ENCODE results near the gene VENTX.

DNA sequence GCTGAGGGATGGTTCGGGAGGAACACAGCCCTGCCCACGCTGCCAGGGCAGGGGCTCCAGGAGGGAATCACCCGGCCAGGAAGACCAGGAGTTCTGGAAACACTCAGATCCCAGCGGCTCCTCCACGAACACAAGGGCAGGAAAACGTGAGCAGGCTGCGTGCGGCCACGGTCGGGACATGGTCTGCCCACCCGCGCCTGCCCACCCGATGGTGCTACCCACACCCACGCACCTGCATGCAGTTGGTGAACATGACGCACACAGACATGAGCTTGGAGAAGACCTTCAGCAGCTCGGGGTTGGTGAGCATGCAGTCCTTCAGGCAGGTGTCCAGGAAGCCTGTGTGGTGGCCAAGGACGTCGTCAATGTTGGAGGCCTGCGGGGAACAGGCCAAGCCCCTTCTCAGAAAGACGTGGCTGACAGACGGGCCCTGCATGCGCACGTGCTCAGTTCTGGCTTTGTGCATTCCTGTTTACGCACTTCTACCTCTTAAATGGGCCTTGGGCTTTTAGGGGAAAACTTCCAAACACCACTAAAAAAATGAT lies 45.3 kb downstream of the VENTX start:
- TF ChIP-seq, protein P1, sequence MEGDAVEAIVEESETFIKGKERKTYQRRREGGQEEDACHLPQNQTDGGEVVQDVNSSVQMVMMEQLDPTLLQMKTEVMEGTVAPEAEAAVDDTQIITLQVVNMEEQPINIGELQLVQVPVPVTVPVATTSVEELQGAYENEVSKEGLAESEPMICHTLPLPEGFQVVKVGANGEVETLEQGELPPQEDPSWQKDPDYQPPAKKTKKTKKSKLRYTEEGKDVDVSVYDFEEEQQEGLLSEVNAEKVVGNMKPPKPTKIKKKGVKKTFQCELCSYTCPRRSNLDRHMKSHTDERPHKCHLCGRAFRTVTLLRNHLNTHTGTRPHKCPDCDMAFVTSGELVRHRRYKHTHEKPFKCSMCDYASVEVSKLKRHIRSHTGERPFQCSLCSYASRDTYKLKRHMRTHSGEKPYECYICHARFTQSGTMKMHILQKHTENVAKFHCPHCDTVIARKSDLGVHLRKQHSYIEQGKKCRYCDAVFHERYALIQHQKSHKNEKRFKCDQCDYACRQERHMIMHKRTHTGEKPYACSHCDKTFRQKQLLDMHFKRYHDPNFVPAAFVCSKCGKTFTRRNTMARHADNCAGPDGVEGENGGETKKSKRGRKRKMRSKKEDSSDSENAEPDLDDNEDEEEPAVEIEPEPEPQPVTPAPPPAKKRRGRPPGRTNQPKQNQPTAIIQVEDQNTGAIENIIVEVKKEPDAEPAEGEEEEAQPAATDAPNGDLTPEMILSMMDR (IDR thresholded peaks at IDR 0.05; ENCODE audit: low read depth, low read length, poor library complexity, severe bottlenecking) = no peak
- no peak for TF ChIP-seq EZH2phosphoT487 (IDR thresholded peaks at IDR 0.05; ENCODE audit: borderline replicate concordance, low read length)

Data from DOHH2 (cell line).